NAMALWA (cell line): Measurements from ENCODE around the gene CFAP69.
A peak's percentile ranks its signal among the peaks of the same experiment; 100 is the strongest.
"Not testable (repeated sequence)": the region's sequence is repeated elsewhere in the genome, so short reads cannot be mapped to it uniquely, and the experiment has no call there.

Experiments
- DNase-seq: peaks from one replicate; pipeline ENCODE4 v3.0.0-alpha.2; 2015; ENCODE audit warnings: low spot score

Gene CFAP69

DNA sequence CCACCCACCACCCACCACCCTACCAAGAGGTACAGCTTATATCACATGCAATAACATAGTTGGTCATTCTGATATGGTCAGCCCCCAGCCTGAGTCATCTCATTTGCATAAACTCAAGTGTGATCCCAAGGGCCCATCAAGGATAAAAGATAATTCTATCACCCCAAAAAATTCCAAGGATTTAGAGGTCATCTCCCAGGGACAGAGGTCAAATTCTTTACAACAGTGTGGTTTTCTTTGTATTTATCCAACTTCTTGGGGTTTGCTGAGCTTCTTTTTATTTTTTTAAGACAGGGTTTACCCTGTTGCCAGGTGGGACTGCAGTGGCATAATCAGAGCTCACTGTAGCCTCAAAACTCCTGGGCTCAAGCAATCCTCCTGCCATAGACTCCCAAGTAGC is 92.1 kb downstream of the CFAP69 start:
- no peak for DNase-seq

DNA sequence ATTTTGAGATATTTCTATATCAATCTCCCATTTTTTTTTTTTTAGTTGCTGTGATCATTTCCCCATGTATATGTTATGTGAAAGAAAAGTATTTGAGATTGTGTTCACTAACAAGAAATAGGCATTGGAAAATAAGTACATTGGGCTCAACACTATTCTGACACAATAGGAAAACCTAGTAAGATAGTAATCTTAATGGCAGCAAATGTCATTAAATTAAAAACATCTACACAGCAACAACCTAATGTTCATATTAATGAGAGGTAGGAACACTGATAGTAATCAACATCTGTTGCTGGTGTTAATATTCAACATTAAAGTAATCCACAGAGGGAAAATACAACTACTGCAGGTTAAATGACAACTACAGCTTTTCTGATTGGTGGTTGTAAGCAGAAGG is 100.0 kb downstream of the CFAP69 start:
- DNase-seq = no peak

- DNase-seq = no peak
These were observed 100.8 kb downstream of the CFAP69 start for GRCh38 chr7:90345595-90346335.

DNA sequence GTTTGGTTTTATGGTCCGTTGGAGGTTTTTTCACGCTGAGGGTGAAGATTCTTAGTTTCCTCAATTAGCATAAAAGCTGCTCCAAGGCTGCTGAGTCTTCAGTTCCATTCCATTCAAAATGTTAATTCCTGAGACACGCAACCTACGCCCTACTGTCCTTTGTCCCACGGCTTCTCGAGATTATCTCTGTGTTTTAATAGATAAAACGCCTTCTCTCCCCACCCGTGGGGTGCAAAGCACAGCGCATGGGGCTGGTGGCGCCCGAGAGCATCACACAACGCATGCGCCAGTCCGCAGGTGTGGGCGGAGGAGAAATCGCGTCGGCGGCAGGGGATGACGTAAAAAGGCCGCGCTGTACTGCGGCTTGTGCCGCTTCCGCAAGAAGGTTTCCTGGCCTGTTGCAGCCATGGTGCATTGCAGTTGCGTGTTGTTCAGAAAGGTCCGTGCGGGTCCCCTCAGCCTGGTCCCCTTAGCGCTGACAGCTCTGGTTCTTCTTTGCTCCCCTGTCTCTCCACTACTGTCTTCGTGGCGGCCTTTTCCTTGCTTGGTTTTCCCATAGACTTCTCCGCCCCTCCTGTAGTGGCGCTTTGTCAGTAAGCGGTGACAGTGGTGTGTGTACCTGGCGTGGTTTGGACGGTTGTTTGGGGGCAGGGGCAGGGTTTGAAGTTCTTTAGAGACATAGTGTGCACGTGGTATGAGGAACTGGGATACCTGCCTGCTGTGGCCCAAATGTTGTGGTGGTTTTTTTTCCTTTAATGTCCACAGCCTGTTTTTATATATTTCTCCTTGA is 101.6 kb downstream of the CFAP69 start, which contains the start of gene GTPBP10:
Gene GTPBP10, plus strand, starts transcription at position 381 of the 790 bp plus-strand sequence. Its CDS starts 26 bp downstream, at position 407.
- DNase-seq = peak; percentile 99

DNA sequence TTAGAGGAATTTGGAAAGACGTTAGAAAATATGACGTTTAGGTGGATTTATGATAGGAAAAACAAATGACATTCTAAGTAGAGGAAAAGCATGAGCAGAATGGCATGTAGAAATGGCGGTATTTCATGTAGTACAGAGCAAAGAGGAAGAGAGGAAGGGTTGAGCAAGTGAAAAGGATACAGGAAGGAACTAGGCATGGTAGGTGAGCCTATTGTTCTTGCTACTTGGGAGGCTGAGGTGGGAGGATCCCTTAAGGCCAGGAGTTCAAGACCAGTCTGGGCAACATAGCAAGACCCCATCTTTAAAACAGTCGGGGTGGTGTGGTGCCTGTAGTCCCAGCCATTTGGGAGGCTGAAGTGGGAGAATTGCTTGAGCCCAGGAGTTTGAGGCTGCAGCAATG is 102.8 kb downstream of the CFAP69 start:
- peak; percentile 16 for DNase-seq

GRCh38 chr7:90349305-90349704 is 104.3 kb downstream of the CFAP69 start:
- no peak for DNase-seq

DNA sequence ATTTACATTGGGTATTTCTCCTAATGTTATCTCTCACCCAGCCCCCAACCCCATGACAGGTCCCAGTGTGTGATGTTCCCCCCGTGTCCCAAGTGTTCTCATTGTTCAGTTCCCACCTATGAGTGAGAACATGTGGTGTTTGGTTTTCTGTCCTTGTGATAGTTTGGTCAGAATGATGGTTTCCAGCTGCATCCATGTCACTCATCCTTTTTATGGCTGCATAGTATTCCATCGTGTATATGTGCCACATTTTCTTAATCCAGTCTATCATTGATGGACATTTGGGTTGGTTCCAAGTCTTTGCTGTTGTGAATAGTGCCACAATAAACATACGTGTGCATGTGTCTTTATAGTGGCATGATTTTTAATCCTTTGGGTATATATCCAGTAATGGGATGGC is 105.1 kb downstream of the CFAP69 start:
- DNase-seq = not testable (repeated sequence)

- DNase-seq = no peak
These were observed 107.0 kb downstream of the CFAP69 start for GRCh38 chr7:90351987-90352386.
